GM21526 (cell line): ENCODE data around the gene BEX3.
A peak's percentile ranks its signal among the peaks of the same experiment; 100 is the strongest.
"Not testable (repeated sequence)": the region's sequence is repeated elsewhere in the genome, so short reads cannot be mapped to it uniquely, and the experiment has no call there.

Experiments used
- ATAC-seq: cut with Tn5 transposase; IDR thresholded peaks from one replicate; pipeline ENCODE4 v1.9.1; 2021; ENCODE audit warnings: moderate library complexity; ENCODE audit not compliant: unreplicated experiment, low FRiP score

The BEX3 gene

GRCh38 chrX:103378990-103379389 is 2.7 kb downstream of the BEX3 start:
- no peak for ATAC-seq

- no peak for ATAC-seq
Observed at GRCh38 chrX:103382877-103383276, 6.5 kb downstream of the BEX3 start.

GRCh38 chrX:103384672-103385071 is 8.3 kb downstream of the BEX3 start:
- no peak for ATAC-seq

GRCh38 chrX:103385283-103385830 is 9.0 kb downstream of the BEX3 start:
- ATAC-seq = not testable (repeated sequence)

DNA sequence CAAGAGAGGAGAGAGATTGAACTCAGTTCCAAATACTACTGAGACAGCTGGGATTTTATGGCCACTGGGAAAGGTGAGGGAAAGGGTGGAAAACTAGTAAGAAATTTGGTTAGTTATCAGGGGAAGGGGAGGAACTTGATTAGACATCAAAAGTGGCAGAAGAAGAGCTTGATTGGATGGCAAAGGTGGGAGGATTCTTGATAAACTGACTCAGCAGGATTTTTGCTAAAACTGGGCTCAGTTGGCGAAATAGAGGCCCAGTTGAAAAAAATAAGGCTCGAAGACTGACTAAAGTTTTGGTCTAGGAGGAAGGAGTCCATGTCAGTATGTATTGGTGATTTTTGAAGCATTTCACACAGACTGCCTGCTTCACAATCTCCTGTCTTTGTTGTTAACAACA is 10.0 kb downstream of the BEX3 start:
- ATAC-seq = no peak

DNA sequence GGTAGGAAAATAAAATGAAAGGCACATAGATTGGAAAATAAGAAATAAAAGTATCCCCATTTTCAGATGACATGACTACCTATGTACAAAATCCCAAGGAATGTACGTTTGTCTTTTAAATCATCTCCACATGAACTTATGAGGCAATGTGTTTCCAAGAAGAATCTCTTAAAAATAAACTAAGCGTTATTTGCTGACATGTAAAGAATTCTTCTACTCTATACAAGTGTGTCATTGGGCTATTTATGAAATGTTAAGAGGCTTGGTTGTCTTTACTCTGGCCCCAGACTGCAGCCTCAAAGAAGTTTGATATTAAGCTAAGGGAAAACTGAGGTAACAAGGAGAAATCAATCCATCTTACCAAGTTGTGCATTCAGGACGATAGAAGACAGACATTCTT is 17.1 kb downstream of the BEX3 start:
- ATAC-seq = no peak

- ATAC-seq = no peak
Observed at GRCh38 chrX:103396186-103396585, 19.8 kb downstream of the BEX3 start.

DNA sequence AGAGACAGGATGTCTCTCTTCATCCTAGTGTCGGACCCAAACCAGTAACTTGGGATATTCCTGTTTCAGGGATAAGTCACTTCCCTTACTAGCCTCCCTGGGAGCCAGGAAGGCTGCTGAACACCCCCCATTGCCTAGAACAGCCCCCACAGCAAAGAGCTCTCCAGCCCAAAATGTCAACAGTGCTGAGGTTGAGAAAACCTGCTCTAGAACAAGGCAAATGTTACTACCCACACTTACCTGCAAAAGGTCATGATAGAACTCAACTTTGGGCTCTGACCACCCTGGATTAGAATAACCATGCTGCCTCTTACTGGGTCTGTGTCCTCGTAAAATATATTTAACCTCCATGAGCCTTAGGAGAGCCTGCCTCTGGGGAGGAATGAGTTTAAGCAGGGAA is 20.3 kb downstream of the BEX3 start:
- ATAC-seq = no peak

GRCh38 chrX:103397707-103398106 is 21.4 kb downstream of the BEX3 start:
- no peak for ATAC-seq

- no peak for ATAC-seq
Observed at GRCh38 chrX:103398421-103398864, 22.1 kb downstream of the BEX3 start.

GRCh38 chrX:103399744-103400143 is 23.4 kb downstream of the BEX3 start:
- ATAC-seq = no peak

DNA sequence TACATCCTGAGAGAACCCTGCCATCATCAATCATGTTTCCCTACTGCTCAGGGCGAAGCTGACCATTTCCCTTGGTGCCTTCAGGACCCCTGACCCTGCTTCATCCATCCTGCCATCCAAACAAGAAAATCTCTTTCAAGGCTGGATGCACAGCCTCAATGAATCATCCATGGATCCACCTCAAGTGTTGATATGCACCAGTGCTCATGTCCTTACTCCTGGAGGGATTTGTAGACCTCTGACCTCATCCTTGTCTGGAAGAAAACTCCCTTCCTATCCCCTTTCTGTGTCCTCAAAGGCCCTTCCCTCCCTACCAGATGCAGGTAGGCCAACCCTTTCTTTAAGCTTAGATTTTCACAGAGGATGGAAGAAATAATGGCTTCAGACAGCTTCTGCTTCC is 24.6 kb downstream of the BEX3 start:
- ATAC-seq = no peak

GRCh38 chrX:103404231-103405008 is 28.1 kb downstream of the BEX3 start:
- ATAC-seq = peak; percentile 96

DNA sequence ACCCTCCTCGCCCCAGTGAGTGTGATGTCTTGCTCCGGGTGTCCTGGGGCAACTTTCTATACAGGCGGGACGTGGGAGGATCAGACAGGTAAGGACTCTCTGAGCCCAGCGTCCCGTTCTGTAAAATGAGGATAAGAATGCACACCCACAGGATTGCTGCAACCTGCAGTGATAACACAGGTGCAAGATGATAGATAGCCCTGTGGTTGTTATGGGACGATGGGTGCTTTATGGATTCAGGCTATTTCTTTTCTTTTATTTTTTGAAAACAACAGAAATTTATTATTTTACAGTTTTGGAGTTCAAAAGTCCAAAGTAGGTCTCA is 28.6 kb downstream of the BEX3 start:
- ATAC-seq = peak; percentile 26

DNA sequence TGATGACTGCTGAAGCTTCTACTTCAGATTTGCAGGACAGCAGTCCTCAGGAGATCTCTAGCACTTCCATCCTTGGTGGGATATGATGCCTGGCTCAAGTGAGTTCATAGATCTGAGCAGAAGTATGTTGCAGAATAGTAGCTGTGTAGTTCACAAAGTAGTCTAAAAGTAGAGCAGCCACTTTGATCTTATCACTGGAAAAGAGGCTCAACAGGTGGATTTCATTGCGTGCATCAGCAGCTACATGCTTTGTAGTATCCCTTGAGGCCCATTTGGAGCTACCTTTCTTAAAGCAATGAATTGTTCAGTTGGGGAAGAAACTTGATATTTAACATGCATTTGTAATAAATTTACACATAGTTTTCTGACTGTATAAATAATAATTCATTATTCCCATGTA is 29.9 kb downstream of the BEX3 start:
- ATAC-seq = no peak

GRCh38 chrX:103407776-103408175 is 31.4 kb downstream of the BEX3 start:
- no peak for ATAC-seq

DNA sequence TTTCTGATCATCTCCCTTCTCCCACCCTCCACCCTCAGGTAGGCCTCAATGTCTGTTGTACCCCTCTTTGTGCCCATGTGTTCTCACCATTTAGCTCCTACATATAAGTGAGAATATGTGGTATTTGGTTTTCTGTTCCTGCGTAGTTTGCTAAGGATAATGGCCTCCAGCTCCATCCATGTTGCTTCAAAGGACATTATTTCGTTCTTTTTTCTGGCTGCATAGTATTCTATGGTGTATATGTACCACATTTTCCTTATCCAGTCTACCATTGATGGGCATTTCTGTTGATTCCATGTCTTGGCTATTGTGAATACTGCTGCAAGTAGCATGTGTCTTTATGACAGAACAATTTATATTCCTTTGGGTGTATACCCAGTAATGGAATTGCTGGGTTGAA is 35.4 kb downstream of the BEX3 start:
- not testable (repeated sequence) for ATAC-seq

DNA sequence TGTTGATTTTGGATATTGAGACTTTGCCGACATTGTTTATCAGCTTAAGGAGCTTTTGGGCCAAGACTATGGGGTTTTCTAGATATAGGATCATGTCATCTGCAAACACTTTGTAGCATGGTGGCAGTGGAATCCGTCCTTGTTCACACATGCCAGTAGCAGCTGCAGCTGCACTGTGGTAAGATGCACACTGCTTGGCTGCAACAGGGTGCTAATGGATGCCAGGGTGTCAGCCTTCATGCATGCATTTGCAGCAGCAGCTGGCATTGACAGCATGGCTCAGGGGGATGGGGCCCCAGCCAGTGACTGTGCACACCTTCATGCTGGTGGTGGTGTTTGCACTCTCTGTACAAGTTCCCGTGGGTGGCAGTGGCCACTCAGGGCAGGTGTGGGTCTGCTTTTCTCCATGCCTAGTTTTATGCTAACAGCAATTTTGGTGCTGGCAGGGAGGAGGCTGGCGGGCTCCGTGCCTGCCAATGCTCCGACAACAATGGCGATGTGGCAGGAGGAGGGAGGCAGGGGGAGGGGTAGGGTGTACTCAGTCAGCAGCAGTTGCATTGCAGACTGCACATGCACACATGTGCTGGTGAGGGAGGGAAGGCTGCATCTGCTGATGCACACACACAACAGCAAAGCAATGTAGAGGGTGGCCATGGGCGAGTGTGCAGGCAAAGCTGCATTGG is 37.5 kb downstream of the BEX3 start:
- ATAC-seq = no peak

DNA sequence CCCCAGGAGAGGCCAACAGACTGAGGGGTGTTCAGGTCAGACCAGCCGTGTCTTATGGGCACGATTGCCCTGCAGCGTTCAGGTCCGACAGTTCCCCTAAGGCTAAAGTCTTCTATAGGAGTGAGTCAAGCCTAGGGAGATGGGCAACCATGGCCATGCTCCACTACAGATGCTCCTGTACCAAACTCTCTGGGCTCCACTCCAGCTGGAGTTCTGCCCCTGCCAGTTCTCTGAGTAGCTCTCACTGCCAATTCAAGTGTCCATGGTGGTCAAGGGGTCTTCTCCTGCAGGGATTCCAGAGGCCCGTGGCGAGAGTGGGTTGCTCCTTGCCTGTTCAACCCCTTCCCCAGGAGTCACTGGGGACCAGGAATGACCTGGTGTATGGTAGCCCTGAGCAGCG is 38.2 kb downstream of the BEX3 start:
- ATAC-seq = no peak

GRCh38 chrX:103415068-103415467 is 38.7 kb downstream of the BEX3 start:
- ATAC-seq = no peak

DNA sequence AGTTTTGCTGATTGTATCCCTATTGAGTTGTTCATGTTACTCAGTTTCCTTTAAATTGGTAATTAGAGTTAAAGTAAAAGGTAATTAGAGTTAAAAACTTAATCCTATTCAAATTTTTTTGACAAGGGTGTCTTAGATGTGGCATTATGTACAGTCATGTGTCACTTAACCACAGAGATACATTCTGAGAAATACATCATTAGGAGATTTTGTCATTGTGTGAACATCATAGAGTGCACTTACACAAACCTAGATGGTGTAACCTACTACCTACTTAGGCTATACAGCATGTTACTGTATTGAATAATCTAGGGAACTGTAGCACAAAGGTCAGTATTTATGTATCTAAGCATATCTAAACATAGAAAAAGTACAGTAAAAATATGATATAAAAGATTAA is 39.2 kb downstream of the BEX3 start:
- ATAC-seq = no peak

- no peak for ATAC-seq
Observed at GRCh38 chrX:103417370-103417769, 41.0 kb downstream of the BEX3 start.
